Activated CD4-positive, alpha-beta T cell treated with anti-CD3 and anti-CD28 coated beads, Interleukin-2, amount 50 U/mL, for 48 hours (primary cell): ENCODE measurements around the gene NAA25.
"Not testable (repeated sequence)": the region's sequence is repeated elsewhere in the genome, so short reads cannot be mapped to it uniquely, and the experiment has no call there.

Experiments
- DNase-seq, 2 experiments: peaks; one replicate each; pipeline ENCODE4 v3.0.0-alpha.2; 2020

Gene NAA25

DNA sequence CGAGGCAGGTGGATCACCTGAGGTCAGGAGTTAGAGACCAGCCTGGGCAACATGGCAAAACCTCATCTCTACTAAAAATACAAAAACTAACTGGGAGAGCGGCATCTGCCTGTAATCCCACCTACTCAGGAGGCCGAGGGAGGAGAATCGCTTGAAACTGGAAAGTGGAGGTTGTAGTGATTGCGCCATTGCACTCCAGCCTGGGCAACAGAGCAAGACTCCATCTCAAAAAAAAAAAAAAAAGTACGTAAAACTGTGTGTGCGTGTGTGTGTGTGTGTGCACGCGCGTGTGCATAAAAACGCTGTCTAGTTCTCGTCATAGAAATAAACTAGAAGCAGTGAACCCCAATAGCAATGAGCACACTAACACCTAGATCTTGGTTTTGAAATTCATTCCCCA lies 72.0 kb downstream of the NAA25 start:
- not testable (repeated sequence) for DNase-seq

DNA sequence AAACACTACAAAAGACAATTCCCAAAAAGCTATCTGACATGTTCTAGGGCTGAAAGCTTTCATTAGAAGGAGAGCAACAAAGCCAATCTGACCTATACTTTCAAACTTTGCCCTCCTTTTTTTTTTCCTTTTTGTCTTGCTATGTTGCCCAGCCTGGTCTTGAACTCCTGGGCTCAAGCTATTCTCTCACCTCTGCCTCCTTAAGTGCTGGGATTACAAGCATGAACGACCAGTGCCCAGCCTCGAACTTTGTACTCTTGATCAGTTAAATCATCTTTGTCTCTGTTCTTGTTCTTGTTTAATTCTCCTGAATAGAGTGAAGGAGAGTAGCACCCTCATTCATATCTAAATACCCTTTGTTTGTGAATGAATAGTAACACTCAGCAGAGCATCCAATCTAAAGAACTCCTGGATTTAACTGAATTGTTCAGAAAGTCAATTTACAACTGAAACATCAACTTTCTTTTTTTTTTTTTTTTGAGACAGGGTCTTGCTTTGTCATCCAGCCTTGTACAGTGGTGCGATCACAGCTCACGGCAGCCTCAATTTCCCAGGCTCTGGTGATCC lies 73.3 kb downstream of the NAA25 start:
- DNase-seq: no peak

DNA sequence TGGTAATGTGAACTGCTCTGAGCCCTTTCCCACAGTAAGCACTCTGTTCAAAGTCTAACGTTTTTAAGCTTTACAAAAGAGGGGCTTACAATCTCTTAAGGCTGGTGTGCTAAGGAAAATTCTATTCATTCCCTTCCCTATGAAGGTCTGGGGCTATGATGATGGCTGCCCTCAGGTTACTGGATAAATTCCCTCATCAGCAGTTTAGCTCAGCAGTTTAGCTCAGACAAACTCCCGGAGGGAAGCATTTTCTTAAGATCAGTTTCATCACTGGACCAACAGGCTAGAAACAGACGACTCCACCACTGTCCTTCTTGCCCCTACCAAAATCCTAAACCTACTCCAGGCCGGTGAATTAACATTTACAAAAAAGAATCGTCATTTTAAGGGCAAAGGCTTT lies 76.3 kb downstream of the NAA25 start:
- DNase-seq: no peak

DNA sequence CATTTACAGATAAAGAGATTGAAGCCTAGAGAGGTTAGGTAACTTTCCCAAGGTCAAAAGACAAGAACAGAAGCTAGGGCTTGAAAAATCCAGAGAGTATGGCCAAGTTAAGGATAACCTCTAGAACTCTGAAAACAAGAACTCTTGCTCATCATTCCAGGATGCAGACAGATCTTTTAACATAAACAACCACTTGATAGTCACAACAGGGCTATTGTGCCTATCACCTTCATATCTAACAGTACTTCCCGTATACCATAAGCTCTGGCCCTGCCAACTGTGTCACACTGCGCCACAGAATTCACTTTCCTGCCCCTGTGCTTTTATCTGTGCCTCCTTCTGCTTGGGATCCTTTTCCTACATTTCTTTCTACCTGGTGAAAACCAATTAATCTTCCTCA lies 77.1 kb downstream of the NAA25 start:
- DNase-seq: no peak

DNA sequence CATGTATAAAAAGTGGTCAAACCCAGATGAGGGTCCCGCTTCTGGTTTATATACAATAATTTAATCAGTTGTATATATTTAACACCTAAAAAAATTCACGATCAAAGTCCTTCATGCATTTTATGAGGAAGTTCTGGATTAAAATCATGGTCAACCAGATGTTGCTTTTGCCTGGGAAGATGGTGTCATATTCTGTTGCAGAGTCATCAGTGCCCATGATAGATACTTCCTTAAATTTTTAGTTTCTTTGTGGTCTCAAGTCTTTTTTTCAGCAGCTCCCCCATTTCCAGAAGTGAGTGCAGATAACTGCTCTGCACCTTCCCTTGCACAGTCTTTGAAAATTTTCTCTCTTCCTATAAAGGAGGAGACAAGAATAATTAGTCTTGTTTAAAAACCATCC lies 79.3 kb downstream of the NAA25 start:
- no peak for DNase-seq

DNA sequence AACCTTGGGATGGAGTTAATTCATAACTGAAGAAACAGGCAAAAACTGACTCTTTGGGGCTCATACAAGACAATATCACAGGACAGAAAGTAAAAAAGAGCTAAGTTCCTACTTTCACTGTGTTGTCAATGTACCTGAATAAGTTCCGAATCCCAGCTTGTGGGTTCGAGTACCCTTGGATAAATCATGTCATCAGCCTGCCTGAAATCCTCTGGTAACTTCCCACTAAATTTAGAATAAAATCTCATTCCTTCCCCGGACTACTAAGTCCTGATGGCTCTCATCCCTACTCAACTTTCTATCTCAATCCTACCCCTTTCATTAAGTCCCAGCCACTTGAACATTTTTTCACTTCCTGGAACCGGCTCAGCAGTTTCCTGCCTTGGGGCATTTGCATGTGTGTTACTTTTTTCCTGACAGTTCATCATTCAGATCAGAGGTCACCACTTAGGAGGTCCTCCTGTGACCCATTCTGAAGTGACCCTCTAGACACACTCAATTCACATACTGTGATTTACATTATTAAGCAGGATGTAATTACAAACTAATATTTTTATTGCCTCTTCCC lies 82.7 kb downstream of the NAA25 start:
- DNase-seq: no peak

DNA sequence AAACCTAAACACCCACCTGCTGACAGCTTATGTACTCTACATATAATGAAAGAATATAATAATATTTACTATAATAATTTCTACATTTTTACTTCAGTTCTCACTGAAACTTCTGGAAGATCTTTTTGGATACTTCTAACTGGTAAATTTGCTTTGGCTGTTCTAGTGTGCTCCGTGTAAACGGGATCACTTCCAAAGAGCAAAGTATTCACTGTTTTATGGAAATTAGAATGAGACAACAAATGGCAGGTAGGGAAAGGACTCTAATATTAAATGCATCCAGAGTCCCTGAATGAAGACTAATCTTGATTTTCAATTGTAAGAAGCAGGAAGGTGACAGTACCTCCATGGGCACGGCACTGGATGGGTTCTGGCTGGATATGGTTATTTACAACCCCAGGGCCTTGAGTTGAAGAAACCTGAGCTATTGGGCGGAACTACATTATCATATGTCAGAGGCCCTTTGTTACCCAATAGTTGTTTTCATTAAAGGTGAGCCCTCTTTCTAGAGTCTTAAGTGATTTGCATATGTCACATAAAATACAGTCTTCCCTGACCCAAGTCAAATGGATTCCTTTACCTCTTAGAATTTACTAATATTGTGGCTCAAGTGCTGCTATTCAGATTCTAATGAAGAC lies 84.7 kb downstream of the NAA25 start:
- DNase-seq: no peak

DNA sequence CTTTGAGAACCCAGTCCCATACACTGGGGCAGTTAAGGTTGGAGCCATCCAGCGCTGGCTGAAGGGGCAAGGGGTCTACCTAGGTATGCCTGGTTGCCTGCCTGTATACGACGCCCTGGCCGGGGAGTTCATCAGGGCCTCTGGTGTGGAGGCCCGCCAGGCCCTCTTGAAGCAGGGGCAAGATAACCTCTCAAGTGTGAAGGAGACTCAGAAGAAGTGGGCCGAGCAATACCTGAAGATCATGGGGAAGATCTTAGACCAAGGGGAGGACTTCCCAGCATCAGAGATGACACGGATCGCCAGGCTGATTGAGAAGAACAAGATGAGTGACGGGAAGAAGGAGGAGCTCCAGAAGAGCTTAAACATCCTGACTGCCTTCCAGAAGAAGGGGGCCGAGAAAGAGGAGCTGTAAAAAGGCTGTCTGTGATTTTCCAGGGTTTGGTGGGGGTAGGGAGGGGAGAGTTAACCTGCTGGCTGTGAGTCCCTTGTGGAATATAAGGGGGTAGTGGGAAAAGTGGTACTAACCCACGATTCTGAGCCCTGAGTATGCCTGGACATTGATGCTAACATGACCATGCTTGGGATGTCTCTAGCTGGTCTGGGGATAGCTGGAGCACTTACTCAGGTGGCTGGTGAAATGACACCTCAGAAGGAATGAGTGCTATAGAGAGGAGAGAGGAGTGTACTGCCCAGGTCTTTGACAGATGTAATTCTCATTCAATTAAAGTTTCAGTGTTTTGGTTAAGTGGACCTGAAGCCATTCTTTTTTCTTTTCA lies 86.2 kb downstream of the NAA25 start:
- DNase-seq: no peak

DNA sequence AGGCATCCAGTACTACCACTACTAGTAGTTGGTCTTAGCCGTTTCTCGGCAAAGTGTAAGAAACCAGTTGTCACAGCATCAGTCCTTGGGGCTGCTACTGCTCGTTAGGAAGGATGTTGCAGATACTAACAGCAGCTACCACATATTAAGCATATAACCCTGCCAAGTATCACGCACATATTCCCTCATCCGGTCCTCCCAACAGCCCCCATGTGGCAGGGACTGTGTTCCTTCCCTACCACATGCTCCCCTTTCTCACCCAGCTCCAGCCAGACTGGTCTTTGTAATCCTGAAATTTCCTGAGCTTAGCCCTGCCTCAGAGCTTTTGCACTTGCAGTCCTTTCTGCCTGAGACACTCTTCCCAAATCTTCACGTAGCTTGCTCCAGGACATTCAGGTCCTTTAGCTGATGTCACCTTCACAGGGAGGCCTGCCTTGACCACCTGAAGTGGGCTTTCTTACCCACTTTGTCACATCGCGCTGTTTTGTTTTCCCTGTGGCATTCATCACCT lies 87.6 kb downstream of the NAA25 start:
- DNase-seq: no peak

DNA sequence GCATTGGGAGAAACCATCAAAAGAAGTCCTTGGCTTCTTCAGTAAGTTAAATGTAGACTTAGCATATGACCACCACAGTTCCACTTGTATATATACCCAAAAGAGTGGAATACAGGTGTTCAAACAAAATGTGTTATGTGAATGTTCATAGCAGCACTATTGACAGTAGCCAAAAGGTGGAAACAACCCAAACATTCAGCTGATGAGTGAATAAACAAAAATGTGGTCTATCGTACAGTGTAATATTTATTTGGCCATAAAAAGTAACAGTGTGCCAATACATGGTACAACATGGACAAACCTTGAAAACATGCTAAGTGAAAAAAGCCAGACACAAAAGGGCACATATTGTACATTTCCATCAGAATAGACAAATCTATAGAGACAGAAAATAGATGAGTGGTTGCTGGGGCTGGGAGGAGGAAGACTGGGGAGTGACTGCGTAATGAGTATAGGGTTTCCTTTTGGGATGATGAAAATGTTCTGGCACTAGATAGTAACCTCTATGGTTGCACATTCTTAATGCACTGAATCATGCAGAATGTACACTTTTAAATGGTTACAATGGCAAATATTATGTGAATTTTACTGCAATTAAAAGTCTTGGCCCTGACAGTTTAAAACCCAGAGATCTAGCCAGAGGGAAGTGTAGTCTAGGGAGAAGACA lies 89.9 kb downstream of the NAA25 start:
- no peak for DNase-seq

DNA sequence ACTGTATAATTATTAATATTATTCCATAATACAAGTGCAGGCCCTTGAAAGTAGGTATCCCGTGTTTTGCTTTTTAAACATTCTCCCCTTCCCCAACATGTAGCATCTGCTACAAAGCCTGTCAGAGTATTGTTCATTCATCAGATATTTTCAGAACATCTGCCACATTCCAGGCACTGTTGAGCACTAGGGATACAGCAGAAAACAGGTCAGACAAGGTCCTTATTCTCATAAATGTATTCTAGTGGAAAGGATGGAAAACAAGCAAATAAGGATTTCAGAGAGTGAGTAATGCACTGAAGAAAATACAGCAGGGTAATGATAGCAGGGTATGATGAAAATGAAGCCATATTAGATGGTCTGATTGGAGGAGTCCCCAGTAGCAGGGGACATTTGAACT lies 91.5 kb downstream of the NAA25 start:
- DNase-seq: no peak

DNA sequence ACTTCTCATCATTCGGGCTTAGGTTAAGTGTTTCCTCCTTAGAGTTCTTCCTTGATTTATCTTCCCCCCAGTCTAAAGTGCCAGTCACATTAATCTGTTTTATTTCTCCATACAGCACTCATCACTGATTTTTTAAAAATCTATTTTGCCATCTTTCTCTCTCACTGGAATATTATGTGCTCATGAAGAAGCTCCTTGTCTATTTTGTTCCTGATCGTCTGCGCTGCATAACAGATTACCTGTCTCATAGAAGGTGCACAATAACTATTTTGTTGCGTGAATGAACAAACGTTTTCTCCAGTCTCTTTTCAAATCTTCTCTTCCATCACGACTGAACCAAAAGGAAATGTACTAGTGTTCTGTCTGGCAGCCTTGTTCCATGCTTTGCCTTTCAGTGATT lies 92.6 kb downstream of the NAA25 start:
- no peak for DNase-seq

DNA sequence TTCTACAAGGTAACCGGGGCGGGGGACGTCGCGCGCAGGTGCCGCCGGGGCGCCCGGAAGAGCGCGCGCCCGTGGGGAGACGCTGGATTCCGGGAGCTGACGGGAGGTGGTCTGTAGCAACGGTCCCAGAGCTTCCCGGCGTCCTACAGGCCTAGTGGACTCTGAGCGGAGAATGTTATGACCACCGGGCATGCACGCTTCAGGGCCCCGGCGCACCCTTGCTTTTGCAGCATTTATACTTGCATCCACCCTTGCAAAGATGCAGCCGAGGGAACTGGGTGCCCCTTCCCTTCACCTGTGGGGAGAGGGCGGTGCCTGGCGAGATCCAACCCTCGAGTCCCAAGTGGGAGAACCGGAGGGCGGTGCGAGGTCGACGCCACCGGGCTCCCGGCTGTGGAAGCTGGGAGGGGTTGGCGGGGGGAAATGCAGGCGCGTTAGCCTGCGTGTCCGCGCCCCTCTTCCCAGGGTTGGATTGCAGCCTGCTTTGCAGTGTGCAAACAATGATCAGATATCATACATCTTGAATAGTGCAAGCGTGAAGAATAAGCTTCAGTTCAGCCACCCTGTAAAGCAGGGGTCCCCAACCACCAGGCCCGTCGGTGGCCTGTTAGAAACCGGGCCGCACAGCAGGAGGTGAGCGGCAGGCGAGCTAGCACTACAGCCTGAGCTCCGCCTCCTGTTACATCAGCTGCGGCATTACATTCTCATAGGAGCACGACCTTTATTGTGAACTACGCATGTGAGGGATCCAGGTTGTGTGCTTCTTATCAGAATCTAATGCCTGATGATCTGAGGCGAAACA lies 94.8 kb downstream of the NAA25 start:
- DNase-seq: peak; percentile 68 to 75

DNA sequence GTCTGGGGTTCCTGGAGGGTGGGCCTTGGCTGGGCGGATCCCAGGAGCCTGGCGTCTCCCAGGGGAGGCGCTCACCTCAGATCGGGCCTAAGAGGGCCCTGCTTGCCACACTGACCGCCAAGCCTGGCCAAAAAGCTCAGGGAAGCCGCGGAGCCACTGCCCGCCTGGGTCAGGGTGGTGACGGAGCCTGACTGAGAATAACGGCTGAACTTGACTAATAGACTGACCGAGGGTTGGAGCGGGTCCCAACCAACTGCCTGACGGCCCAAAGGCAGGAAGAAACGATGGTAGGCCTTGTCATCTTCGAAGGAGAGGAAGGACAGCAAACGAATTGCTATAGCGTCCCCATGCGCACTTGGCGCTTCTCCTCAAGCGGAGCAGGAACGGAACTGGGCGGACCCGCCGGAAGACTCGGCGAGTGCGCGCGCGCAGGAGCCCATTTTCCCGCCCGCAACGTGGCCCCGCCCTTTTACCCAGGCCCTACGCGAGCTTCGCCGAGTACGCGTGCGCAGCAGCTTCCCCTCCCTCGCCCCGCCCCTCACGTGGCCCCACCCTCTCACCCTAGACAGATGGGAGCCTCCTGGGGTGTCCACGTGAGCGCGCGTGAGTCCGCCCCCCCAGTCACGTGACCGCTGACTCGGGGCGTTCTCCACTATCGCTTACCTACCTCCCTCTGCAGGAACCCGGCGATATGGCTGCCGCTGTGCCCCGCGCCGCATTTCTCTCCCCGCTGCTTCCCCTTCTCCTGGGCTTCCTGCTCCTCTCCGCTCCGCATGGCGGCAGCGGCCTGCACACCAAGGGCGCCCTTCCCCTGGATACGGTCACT lies 95.6 kb downstream of the NAA25 start, which contains the start of the genes ERP29 and TMEM116:
Gene ERP29, plus strand, starts transcription at position 652 of the 826 bp plus-strand sequence. Its CDS starts 40 bp downstream, at position 692.
Gene TMEM116, minus strand, starts transcription at position 391 of the 826 bp plus-strand sequence. CDS start 7,895 bp downstream, outside the sequence.
- DNase-seq: peak; percentile 100

DNA sequence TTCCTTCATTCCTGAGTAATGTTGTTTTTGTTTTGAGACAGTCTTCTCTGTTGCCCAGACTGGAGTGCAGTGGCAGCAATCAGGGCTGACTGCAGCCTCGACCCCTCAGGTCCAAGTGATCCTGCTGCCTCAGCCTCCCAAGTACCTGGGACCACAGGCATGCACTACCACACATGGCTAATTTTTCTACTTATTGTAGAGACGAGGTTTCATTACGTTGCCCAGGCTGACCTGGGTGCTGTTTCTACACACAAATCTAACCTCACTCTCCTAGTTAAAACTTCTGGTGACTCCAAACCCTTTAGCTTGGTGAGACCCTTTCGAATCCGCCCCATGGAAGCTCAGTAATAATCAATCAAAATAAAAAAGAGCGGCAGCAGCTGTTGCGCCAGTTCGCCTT lies 96.9 kb downstream of the NAA25 start:
- no peak for DNase-seq

DNA sequence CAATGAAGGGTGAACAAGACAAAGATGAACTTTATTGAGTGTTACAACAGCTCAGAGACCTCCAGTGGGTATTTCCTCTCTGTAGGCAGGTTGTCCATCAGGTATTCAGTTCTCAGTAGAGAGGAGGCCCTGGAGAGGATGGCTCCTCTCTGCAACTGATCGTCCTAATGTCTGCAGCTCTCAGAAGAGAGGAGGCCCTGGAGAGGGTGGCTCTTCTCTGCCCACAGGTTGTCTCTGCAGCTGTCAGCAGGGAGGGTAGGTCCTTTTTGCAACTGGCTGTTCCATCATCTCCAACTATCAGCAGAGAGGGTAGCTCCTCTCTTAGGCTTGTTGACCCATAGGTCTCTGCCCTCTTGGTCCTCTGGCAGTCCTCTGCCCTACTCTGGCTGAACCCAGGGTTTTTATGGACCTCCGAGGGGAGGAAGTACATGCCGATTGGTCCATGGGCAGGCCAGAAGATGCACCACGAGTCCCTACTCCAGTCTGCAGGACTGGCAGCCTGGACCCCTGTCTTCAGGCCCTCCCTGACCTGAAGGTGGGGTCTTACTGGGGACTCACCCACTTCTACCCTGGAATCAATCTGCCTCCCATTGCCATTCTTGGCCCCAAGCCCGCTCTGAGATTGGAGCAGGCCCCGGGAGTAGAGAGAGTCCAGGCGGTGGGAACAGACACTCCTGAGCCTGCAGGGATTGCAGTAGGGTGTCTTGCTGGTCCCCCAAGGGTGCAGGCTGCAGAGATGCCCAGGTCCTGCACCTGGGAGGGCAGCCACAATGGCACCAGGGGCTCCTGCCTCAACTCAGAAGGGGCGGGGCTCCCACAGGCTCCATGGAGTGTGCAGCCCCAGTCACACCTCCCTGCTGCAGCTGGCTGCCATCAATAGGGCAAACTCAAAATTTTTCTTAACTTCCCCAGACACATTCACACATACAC lies 97.9 kb downstream of the NAA25 start:
- DNase-seq: no peak

DNA sequence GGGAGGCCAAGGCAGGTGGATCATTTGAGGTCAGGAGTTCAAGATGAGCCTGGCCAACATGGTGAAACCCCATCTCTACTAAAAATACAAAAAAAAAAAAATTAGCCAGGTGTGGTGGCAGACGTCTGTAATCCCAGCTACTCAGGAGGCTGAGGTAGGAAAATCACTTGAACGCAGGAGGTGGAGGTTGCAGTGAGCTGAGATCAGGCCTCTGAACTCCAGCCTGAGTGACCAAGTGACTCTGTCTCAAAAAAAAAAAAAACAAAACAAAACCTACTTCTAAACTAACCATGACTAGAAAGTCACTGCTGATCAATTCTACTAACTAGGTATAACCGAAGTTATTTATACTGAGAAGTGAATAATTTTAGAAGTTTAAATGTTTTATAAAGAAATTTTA lies 99.0 kb downstream of the NAA25 start:
- DNase-seq: not testable (repeated sequence)

DNA sequence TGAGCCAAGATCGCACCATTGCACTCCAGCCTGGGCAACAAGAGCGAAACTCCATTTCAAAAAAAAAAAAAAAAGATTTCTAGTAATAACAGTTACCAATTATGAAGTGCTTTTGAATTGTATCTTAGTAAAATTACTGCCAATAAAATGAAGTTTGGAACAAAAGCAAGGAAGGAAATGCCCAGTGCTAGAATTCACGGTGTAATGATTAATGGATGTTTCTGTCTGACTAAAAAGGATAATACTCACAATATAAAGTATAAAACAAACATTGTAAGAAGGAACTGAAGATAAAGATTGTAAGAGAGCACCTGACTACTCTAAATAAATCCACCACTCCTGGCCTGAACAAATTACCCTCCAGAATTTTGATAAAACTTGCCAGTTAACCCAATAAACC lies 99.7 kb downstream of the NAA25 start:
- DNase-seq: no peak

DNA sequence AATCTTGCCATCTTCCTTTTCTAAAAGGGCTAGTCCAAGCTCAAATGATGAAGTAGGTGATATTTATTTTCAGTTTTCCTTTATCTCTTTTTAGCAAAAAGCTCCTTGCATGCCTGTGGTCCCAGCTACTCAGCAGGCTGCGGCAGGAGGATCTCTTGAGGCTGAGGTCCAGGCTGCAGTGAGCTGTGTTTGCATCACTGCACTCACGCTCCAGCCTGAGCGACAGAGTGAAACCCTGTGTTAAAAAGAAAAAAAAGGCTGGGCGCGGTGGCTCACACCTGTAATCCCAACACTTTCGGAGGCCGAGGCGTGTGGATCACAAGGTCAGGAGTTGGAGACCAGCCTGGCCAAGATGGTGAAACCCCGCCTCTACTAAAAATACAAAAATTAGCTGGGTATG lies 100.6 kb downstream of the NAA25 start:
- DNase-seq: no peak
